NCI-H345 treated with DMSO at 0.1 percent for 48 hours (cell line): ENCODE results near the gene CD68.
"Not testable (repeated sequence)": the region's sequence is repeated elsewhere in the genome, so short reads cannot be mapped to it uniquely, and the experiment has no call there.

ENCODE experiments used
- DNase-seq: peaks from one replicate; lab custom pipeline; 2025; ENCODE audit not compliant: unreplicated experiment; lab: John Stamatoyannopoulos, UW

The CD68 gene

GRCh38 chr17:7580604-7581575 is 1.5 kb downstream of the CD68 start:
- no peak for DNase-seq

GRCh38 chr17:7582396-7583252 is 3.2 kb downstream of the CD68 start:
- no peak for DNase-seq

GRCh38 chr17:7583253-7584109 is 4.0 kb downstream of the CD68 start, which contains the start of gene MPDU1:
MPDU1 (plus strand) TSS chr17:7583852; CDS start chr17:7583863, 11 bp downstream.
- peak; percentile 86 for DNase-seq

- no peak for DNase-seq
Measured at GRCh38 chr17:7586673-7587419, 7.4 kb downstream of the CD68 start.

GRCh38 chr17:7587420-7588151 is 8.1 kb downstream of the CD68 start:
- DNase-seq = no peak

GRCh38 chr17:7588553-7589203 is 9.2 kb downstream of the CD68 start:
- DNase-seq = no peak

GRCh38 chr17:7589204-7589868 is 9.9 kb downstream of the CD68 start:
- DNase-seq = no peak

GRCh38 chr17:7589891-7590691 is 10.7 kb downstream of the CD68 start, which contains the start of gene SOX15:
SOX15 (minus strand) TSS chr17:7590094; CDS start chr17:7589676, 418 bp downstream.
- no peak for DNase-seq

GRCh38 chr17:7590743-7591142 is 11.3 kb downstream of the CD68 start:
- no peak for DNase-seq

- no peak for DNase-seq
Measured at GRCh38 chr17:7591596-7591995, 12.2 kb downstream of the CD68 start.

GRCh38 chr17:7592422-7593021 is 13.1 kb downstream of the CD68 start:
- DNase-seq = no peak

- no peak for DNase-seq
Measured at GRCh38 chr17:7593296-7593695, 13.9 kb downstream of the CD68 start.

GRCh38 chr17:7597561-7597960 is 18.1 kb downstream of the CD68 start:
- DNase-seq = not testable (repeated sequence)

- no peak for DNase-seq
Measured at GRCh38 chr17:7606280-7606679, 26.8 kb downstream of the CD68 start.

- no peak for DNase-seq
Measured at GRCh38 chr17:7610641-7611040, 31.2 kb downstream of the CD68 start.

- DNase-seq = no peak
Measured at GRCh38 chr17:7611635-7612293, 32.3 kb downstream of the CD68 start.

GRCh38 chr17:7612294-7612640 is 32.8 kb downstream of the CD68 start:
- no peak for DNase-seq
